ENCODE data around the gene RRAS2. TPM values are rescaled to one million over a fixed set of nuclear protein-coding genes. Genes with fewer than 3 reads are reported as not detected.

RRAS2 gene
- polyA plus RNA-seq, 3 donors, result 0.19 to 0.31 TPM; not detected in 1

DNA sequence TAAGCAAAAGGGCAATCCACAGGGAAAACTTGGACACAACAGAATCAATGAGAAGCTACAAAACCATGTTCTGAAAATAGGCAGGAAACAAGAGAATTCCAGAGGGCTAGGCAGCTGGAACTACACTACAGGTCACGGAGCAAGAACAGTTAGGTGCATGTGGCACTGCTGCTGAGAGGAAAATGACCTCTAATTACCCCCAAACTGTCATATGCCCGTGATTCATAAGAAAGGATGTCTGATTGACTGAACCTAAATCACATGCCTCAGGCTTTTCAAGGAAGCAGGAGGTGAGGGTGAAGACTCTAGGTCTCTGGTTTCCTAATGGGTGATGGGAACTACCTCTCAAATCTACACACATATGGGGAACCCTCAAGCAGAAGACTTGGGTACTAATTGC is 17.9 kb upstream of the RRAS2 start:
- H3K9me3 Mint-ChIP-seq, result peaks cover 0 to 8% (median 1%) of the 10 kb centered on the region in 7 donors
- peaks cover 30 to 46% of the 10 kb centered on the region in 2 donors for H3K27me3 ChIP-seq (ENCODE audit: control insufficient read depth in 2 of 2, insufficient read depth in 2 of 2, low read length in 2 of 2)
- H3K4me1 Mint-ChIP-seq, result peaks cover 5% of the 10 kb centered on the region
- no peak overlapping the region for H3K27ac ChIP-seq (ENCODE audit: low read depth in 1 of 2, low read length in 2 of 2)
- H3K9ac ChIP-seq (ENCODE audit: insufficient read depth, low read length, poor library complexity, severe bottlenecking), result no peak overlapping the region
- H3K36me3 ChIP-seq (replicated peaks in 1 of 2; ENCODE audit: control insufficient read depth in 1 of 2, insufficient read depth in 2 of 2, low read length in 2 of 2), result no peaks in the 10 kb centered on the region
- WGBS (ENCODE audit: insufficient coverage), result no CpG with 5 or more reads among the region's 2 CpGs
- H3K4me2 ChIP-seq (replicated peaks; ENCODE audit: extremely low read depth, low read length, poor library complexity, severe bottlenecking), result no peak overlapping the region
- intact Hi-C loops (cut with micrococcal nuclease), result no loop called here
- no peaks in the 10 kb centered on the region for H4K20me1 ChIP-seq (ENCODE audit: insufficient read depth, low read length)
- TF ChIP-seq, protein P1, sequence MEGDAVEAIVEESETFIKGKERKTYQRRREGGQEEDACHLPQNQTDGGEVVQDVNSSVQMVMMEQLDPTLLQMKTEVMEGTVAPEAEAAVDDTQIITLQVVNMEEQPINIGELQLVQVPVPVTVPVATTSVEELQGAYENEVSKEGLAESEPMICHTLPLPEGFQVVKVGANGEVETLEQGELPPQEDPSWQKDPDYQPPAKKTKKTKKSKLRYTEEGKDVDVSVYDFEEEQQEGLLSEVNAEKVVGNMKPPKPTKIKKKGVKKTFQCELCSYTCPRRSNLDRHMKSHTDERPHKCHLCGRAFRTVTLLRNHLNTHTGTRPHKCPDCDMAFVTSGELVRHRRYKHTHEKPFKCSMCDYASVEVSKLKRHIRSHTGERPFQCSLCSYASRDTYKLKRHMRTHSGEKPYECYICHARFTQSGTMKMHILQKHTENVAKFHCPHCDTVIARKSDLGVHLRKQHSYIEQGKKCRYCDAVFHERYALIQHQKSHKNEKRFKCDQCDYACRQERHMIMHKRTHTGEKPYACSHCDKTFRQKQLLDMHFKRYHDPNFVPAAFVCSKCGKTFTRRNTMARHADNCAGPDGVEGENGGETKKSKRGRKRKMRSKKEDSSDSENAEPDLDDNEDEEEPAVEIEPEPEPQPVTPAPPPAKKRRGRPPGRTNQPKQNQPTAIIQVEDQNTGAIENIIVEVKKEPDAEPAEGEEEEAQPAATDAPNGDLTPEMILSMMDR (IDR thresholded peaks at IDR 0.05), result no peak
- H3K36me3 Mint-ChIP-seq, result no peaks in the 10 kb centered on the region
- H2AFZ ChIP-seq (ENCODE audit: insufficient read depth, low read depth, low read length, poor library complexity, severe bottlenecking), result no peak overlapping the region
- H3K9me3 ChIP-seq (replicated peaks in 1 of 2; ENCODE audit: control insufficient read depth in 1 of 2, insufficient read depth in 1 of 2, low read length in 2 of 2), result no peaks in the 10 kb centered on the region
- peaks cover 3 to 7% of the 10 kb centered on the region in 2 donors for H3K4me1 ChIP-seq (ENCODE audit: control insufficient read depth in 1 of 2, insufficient read depth in 2 of 2, low read length in 2 of 2)
- no peaks in the 10 kb centered on the region for H3K79me2 ChIP-seq (ENCODE audit: insufficient read depth, low read length)
- no peak overlapping the region for H3K4me3 Mint-ChIP-seq
- no peak overlapping the region for H3K27ac Mint-ChIP-seq
- H3K27me3 Mint-ChIP-seq (ENCODE audit: low read depth in 3 of 3), result peaks cover 44 to 53% (median 47%) of the 10 kb centered on the region in 3 donors
- no peak for DNase-seq
- no peak overlapping the region for H3K4me3 ChIP-seq (replicated peaks in 1 of 3; ENCODE audit: low read depth in 2 of 3, low read length in 3 of 3)

DNA sequence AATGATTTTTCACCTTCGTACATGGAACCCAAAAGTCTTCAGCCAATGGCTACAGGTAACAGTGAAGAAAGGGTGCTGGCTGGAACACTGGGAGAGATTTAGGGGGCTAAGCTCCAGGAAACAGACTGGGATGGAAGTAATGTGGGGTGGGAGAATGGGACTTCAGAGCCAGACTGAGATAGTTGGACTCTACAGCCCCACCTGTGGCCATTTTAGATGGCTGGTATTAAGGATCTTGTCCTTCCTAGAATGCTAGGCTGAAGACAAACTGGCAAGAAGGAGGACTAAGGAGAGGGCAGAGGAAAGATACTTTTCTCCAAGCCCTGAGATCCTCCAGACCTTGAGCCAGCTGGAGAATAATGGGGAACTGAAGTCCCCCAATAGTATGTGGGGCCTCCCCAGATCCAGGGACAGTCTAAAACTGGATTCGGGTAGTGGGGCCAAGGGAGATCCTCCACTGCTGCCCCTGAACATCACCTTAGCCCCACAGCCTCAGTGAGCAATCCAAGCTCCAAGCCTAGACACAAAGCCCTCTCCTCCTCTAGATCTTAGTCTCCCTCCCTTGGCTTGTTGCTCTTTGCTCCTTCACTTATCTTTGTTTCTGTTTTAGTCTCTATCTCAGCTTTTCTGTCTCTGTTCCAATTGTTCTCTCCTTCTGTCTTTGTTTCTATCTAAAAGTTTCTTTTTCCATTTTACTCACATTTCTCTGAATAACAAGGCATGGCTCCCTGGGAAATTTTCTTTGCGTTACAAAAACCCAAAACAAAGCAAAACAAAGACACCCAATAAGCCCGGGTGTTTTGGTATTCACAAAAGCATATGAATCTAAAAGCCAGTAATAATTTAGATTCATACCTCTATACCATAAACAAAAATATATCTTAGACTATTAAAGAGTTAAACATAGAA is 16.2 kb upstream of the RRAS2 start:
- intact Hi-C loops (cut with micrococcal nuclease), result no loop called here
- no peak for DNase-seq
- Mint-ChIP-seq H3K9me3 (peaks cover 0 to 3% (median under 1%) of the 10 kb centered on the region in 7 donors), H3K4me1 (no peaks in the 10 kb centered on the region), H3K4me3 (peak overlapping the region in 1 of 2 donors; percentile 21), H3K36me3 (no peaks in the 10 kb centered on the region), H3K27me3 (ENCODE audit: low read depth in 3 of 3) (peaks cover 29 to 36% (median 31%) of the 10 kb centered on the region in 3 donors), H3K27ac (no peak overlapping the region)
- Histone ChIP-seq H3K9ac (ENCODE audit: insufficient read depth, low read length, poor library complexity, severe bottlenecking) (no peak overlapping the region), H3K4me1 (ENCODE audit: control insufficient read depth in 1 of 2, insufficient read depth in 2 of 2, low read length in 2 of 2) (no peaks in the 10 kb centered on the region), H2AFZ (ENCODE audit: insufficient read depth, low read depth, low read length, poor library complexity, severe bottlenecking) (no peak overlapping the region), H3K4me3 (replicated peaks in 1 of 3; ENCODE audit: low read depth in 2 of 3, low read length in 3 of 3) (no peak overlapping the region), H3K79me2 (ENCODE audit: insufficient read depth, low read length) (no peaks in the 10 kb centered on the region), H3K27me3 (ENCODE audit: control insufficient read depth in 2 of 2, insufficient read depth in 2 of 2, low read length in 2 of 2) (peaks cover 15 to 30% of the 10 kb centered on the region in 2 donors), H4K20me1 (ENCODE audit: insufficient read depth, low read length) (no peaks in the 10 kb centered on the region), H3K36me3 (replicated peaks in 1 of 2; ENCODE audit: control insufficient read depth in 1 of 2, insufficient read depth in 2 of 2, low read length in 2 of 2) (no peaks in the 10 kb centered on the region), H3K9me3 (replicated peaks in 1 of 2; ENCODE audit: control insufficient read depth in 1 of 2, insufficient read depth in 1 of 2, low read length in 2 of 2) (no peaks in the 10 kb centered on the region), H3K4me2 (replicated peaks; ENCODE audit: extremely low read depth, low read length, poor library complexity, severe bottlenecking) (no peak overlapping the region), H3K27ac (ENCODE audit: low read depth in 1 of 2, low read length in 2 of 2) (no peak overlapping the region)
- TF ChIP-seq, protein P1 (IDR thresholded peaks at IDR 0.05), result no peak
- 92% methylated on average over 2 of the region's 4 CpGs for WGBS (ENCODE audit: insufficient coverage)

All from CD14-positive monocyte (primary cell).